ENCODE measurements around the gene ADAM23. TPM values are rescaled to one million over a fixed set of nuclear protein-coding genes. Genes with fewer than 3 reads are reported as not detected.

ADAM23 gene
- total and polyA plus RNA-seq, 2 of the 13 experiments (the other 11 are each of a cell fraction or from before 2014, with no cell fraction given): 0.04 TPM; not detected in 1

GRCh38 chr2:206515580-206515979 lies 72.2 kb downstream of the ADAM23 start (continued):
- TF ChIP-seq, protein P1, sequence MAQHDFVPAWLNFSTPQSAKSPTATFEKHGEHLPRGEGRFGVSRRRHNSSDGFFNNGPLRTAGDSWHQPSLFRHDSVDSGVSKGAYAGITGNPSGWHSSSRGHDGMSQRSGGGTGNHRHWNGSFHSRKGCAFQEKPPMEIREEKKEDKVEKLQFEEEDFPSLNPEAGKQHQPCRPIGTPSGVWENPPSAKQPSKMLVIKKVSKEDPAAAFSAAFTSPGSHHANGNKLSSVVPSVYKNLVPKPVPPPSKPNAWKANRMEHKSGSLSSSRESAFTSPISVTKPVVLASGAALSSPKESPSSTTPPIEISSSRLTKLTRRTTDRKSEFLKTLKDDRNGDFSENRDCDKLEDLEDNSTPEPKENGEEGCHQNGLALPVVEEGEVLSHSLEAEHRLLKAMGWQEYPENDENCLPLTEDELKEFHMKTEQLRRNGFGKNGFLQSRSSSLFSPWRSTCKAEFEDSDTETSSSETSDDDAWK (CRISPR knock-in tag; IDR thresholded peaks at IDR 0.05): no peak
- no peak for TF ChIP-seq NBN (conservative IDR thresholded peaks at IDR 0.05)
- no peak for TF ChIP-seq PHF21A (CRISPR knock-in tag; IDR thresholded peaks at IDR 0.05)
- no peak for TF ChIP-seq ZNF10 (CRISPR knock-in tag; IDR thresholded peaks at IDR 0.05; ENCODE audit: borderline replicate concordance, low read depth)
- TF ChIP-seq, protein P2, sequence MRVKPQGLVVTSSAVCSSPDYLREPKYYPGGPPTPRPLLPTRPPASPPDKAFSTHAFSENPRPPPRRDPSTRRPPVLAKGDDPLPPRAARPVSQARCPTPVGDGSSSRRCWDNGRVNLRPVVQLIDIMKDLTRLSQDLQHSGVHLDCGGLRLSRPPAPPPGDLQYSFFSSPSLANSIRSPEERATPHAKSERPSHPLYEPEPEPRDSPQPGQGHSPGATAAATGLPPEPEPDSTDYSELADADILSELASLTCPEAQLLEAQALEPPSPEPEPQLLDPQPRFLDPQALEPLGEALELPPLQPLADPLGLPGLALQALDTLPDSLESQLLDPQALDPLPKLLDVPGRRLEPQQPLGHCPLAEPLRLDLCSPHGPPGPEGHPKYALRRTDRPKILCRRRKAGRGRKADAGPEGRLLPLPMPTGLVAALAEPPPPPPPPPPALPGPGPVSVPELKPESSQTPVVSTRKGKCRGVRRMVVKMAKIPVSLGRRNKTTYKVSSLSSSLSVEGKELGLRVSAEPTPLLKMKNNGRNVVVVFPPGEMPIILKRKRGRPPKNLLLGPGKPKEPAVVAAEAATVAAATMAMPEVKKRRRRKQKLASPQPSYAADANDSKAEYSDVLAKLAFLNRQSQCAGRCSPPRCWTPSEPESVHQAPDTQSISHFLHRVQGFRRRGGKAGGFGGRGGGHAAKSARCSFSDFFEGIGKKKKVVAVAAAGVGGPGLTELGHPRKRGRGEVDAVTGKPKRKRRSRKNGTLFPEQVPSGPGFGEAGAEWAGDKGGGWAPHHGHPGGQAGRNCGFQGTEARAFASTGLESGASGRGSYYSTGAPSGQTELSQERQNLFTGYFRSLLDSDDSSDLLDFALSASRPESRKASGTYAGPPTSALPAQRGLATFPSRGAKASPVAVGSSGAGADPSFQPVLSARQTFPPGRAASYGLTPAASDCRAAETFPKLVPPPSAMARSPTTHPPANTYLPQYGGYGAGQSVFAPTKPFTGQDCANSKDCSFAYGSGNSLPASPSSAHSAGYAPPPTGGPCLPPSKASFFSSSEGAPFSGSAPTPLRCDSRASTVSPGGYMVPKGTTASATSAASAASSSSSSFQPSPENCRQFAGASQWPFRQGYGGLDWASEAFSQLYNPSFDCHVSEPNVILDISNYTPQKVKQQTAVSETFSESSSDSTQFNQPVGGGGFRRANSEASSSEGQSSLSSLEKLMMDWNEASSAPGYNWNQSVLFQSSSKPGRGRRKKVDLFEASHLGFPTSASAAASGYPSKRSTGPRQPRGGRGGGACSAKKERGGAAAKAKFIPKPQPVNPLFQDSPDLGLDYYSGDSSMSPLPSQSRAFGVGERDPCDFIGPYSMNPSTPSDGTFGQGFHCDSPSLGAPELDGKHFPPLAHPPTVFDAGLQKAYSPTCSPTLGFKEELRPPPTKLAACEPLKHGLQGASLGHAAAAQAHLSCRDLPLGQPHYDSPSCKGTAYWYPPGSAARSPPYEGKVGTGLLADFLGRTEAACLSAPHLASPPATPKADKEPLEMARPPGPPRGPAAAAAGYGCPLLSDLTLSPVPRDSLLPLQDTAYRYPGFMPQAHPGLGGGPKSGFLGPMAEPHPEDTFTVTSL (CRISPR knock-in tag; IDR thresholded peaks at IDR 0.05; ENCODE audit: borderline replicate concordance): no peak
- TF ChIP-seq ZNF501 (CRISPR knock-in tag; IDR thresholded peaks at IDR 0.05): no peak

DNA sequence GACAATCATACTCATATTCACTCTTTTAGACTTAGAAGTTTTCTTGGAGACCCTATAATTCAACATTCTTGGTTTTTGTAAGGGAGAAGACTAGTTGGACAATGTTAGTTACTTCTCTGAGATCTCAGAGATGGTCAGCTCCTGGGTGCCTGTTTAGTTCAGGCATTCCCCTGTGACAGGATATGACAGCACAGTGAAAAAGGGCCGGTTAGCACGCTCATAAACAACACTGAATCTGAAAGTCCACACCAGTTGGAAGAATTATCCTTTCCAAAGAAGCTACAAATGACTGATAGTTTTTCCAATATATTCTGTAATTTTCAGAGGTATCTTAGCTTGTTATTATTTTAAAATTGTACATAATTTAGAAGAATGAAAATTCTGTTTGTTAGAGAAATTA lies 75.7 kb downstream of the ADAM23 start:
- H3K4me3 ChIP-seq (replicated peaks in 1 of 3; ENCODE audit: insufficient read depth in 1 of 3, low read depth in 2 of 3, low read length in 3 of 3): no peak overlapping the region
- no peak overlapping the region for H3K9ac ChIP-seq (ENCODE audit: insufficient read depth, low read depth, low read length)
- BruUV-seq (replicated peaks): no TSS peak
- 2% methylated on average over 2 of the region's 2 CpGs for WGBS (ENCODE audit: low lambda C conversion rate)
- intact Hi-C loops (cut with micrococcal nuclease; ENCODE audit: unreplicated experiment) (no loop called here), in situ Hi-C loops (cut with HindIII; ENCODE audit: extremely low pct_ligation_motif_present, low pct_unique_long_range_greater_than_20kb) (no loop called here)
- DNase-seq (ENCODE audit: low spot score) (no peak), FAIRE-seq (no peak), ATAC-seq (no peak)
- H4K20me1 ChIP-seq (ENCODE audit: insufficient read depth, low read length): no peaks in the 10 kb centered on the region
- H3K9me3 ChIP-seq (ENCODE audit: low read length): no peaks in the 10 kb centered on the region
- no peaks in the 10 kb centered on the region for H3K4me1 ChIP-seq (ENCODE audit: insufficient read depth, low read length)
- H3K79me2 ChIP-seq (ENCODE audit: insufficient read depth, low read length): no peaks in the 10 kb centered on the region
- H3K36me3 ChIP-seq (replicated peaks in 1 of 2; ENCODE audit: control insufficient read depth in 1 of 2, insufficient read depth in 2 of 2, low read length in 2 of 2): no peaks in the 10 kb centered on the region
- no peak overlapping the region for H3K4me2 ChIP-seq (ENCODE audit: low read depth, low read length)
- CTCF ChIA-PET (ENCODE audit: low intra/inter-chr PET ratio, low total read pairs): no interaction called here
- H3K27me3 ChIP-seq (ENCODE audit: control insufficient read depth in 1 of 2, insufficient read depth in 2 of 2, low read length in 2 of 2): no peaks in the 10 kb centered on the region
- H3K27ac ChIP-seq (ENCODE audit: extremely low read length, insufficient read depth, low read length): no peak overlapping the region
- POLR2A ChIA-PET: no interaction called here
- no peak overlapping the region for H2AFZ ChIP-seq (ENCODE audit: low read length)
- TF ChIP-seq ZNF329 (CRISPR knock-in tag; IDR thresholded peaks at IDR 0.05; ENCODE audit: low read depth): no peak
- no peak for TF ChIP-seq ZC3H13 (CRISPR knock-in tag; IDR thresholded peaks at IDR 0.05)
- TF ChIP-seq ZKSCAN8 (CRISPR knock-in tag; IDR thresholded peaks at IDR 0.05; ENCODE audit: borderline replicate concordance): no peak
- TF ChIP-seq KAT7 (CRISPR knock-in tag; IDR thresholded peaks at IDR 0.05; ENCODE audit: borderline replicate concordance): no peak
- no peak for TF ChIP-seq ZNF24 (IDR thresholded peaks at IDR 0.05)
- TF ChIP-seq ZNF34 (CRISPR knock-in tag; IDR thresholded peaks at IDR 0.05; ENCODE audit: borderline replicate concordance): no peak
- TF ChIP-seq ZNF430 (CRISPR knock-in tag; IDR thresholded peaks at IDR 0.05): no peak
- no peak for TF ChIP-seq AGO2 (optimal IDR thresholded peaks at IDR 0.05; ENCODE audit: low read depth, low read length)
- TF ChIP-seq HIVEP1 (CRISPR knock-in tag; IDR thresholded peaks at IDR 0.05): no peak
- TF ChIP-seq PHF8 (CRISPR knock-in tag; IDR thresholded peaks at IDR 0.05): no peak
- no peak for TF ChIP-seq ZFP36L1 (CRISPR knock-in tag; IDR thresholded peaks at IDR 0.05)
- no peak for TF ChIP-seq TFE3 (CRISPR knock-in tag; IDR thresholded peaks at IDR 0.05)

Data from HepG2 (cell line).